OCI-LY1 (cell line): Measurements from ENCODE around the gene PKM.

ENCODE experiments used
- H2AFZ ChIP-seq: fragments of 200-600 bp; sonication (generic), shearing (Covaris generic); 2 replicates; pipeline ENCODE4 v1.6.0; 2014; ENCODE audit warnings: antibody characterized with exemption, mild to moderate bottlenecking, low read length
- H3F3A ChIP-seq: fragments of 200-600 bp; sonication (generic), shearing (Covaris generic); 2 replicates; pipeline ENCODE4 v1.6.0; 2014; ENCODE audit warnings: mild to moderate bottlenecking, antibody characterized with exemption, low read length, moderate library complexity; ENCODE audit not compliant: insufficient read depth
- H3K27ac ChIP-seq: fragments of 200-600 bp; sonication (generic); 2 replicates; pipeline ENCODE4 v1.5.1; 2014; ENCODE audit warnings: low read length, mixed run types, mild to moderate bottlenecking, low read depth; ENCODE audit not compliant: poor library complexity, severe bottlenecking
- H3K27me3 ChIP-seq: fragments of 200-600 bp; sonication (generic); 2 replicates; pipeline ENCODE4 v1.6.0; 2014; ENCODE audit warnings: antibody characterized with exemption, mild to moderate bottlenecking, low read length, moderate library complexity; ENCODE audit not compliant: insufficient read depth
- H3K36me3 ChIP-seq: fragments of 200-600 bp; sonication (generic); 2 replicates; pipeline ENCODE4 v1.6.1; 2014; ENCODE audit warnings: mild to moderate bottlenecking, antibody characterized with exemption, low read length, moderate library complexity, mixed read lengths; ENCODE audit not compliant: insufficient read depth
- H3K4me1 ChIP-seq: fragments of 200-600 bp; sonication (generic); 2 replicates; pipeline ENCODE4 v1.5.1; 2014; ENCODE audit warnings: mild to moderate bottlenecking, low read length, moderate library complexity; ENCODE audit not compliant: insufficient read depth, severe bottlenecking
- H3K4me2 ChIP-seq: fragments of 200-600 bp; sonication (generic), shearing (Covaris generic); 2 replicates; pipeline ENCODE4 v1.6.1; 2014; ENCODE audit warnings: low read length
- H3K4me3 ChIP-seq: fragments of 200-600 bp; sonication (generic); 2 replicates; pipeline ENCODE4 v1.5.1; 2014; ENCODE audit warnings: low read length, low read depth, mild to moderate bottlenecking, mixed read lengths; ENCODE audit not compliant: poor library complexity, severe bottlenecking
- H3K79me2 ChIP-seq: fragments of 200-600 bp; shearing (Covaris generic); 2 replicates; pipeline ENCODE4 v1.6.1; 2016; ENCODE audit warnings: mixed run types, low read length, mixed read lengths; ENCODE audit not compliant: insufficient read depth
- H3K9ac ChIP-seq: fragments of 200-600 bp; sonication (generic), shearing (Covaris generic); 2 replicates; pipeline ENCODE4 v1.6.1; 2014; ENCODE audit warnings: mild to moderate bottlenecking, low read length, mixed read lengths
- H3K9me2 ChIP-seq: fragments of 200-600 bp; sonication (generic), shearing (Covaris generic); 2 replicates; pipeline ENCODE4 v1.6.1; 2014; ENCODE audit warnings: low read depth, mild to moderate bottlenecking, low read length, mixed read lengths
- H3K9me3 ChIP-seq: fragments of 200-600 bp; shearing (Covaris generic); 2 replicates; pipeline ENCODE4 v1.6.1; 2014; ENCODE audit warnings: low read length, mixed read lengths
- H4K20me1 ChIP-seq: fragments of 200-600 bp; sonication (generic), shearing (Covaris generic); 2 replicates; pipeline ENCODE4 v1.6.0; 2016; ENCODE audit warnings: mild to moderate bottlenecking, low read length; ENCODE audit not compliant: insufficient read depth
- CTCF ChIP-seq: fragments of 200-600 bp; sonication (generic), shearing (Covaris generic); IDR thresholded peaks from 2 replicates; pipeline ENCODE4 v1.5.1; 2017; ENCODE audit warnings: mild to moderate bottlenecking, antibody characterized with exemption, low read length, moderate library complexity, mixed read lengths
- EZH2 ChIP-seq: fragments of 200-600 bp; sonication (generic), shearing (Covaris generic); IDR thresholded peaks from 2 replicates; pipeline ENCODE4 v1.8.0; 2017; ENCODE audit warnings: borderline replicate concordance, mixed run types, mild to moderate bottlenecking, antibody characterized with exemption, low read length, moderate library complexity, mixed read lengths

PKM gene

GRCh38 chr15:72249142-72249810 is 18.3 kb upstream of the PKM start:
- H3K36me3 ChIP-seq: peaks cover 70% of the 10 kb centered on the region
- TF ChIP-seq EZH2: no peak
- TF ChIP-seq CTCF: no peak
- no peak overlapping the region for H3K4me2 ChIP-seq

GRCh38 chr15:72248514-72248913 is 17.5 kb upstream of the PKM start:
- Histone ChIP-seq H4K20me1 (no peaks in the 10 kb centered on the region), H3K4me3 (no peak overlapping the region), H3K9me3 (no peaks in the 10 kb centered on the region), H3K27ac (no peak overlapping the region), H2AFZ (no peak overlapping the region), H3K9ac (no peak overlapping the region), H3K4me2 (no peak overlapping the region), H3K27me3 (no peaks in the 10 kb centered on the region), H3K4me1 (no peaks in the 10 kb centered on the region), H3K9me2 (no peaks in the 10 kb centered on the region), H3K36me3 (peaks cover 70% of the 10 kb centered on the region), H3F3A (no peaks in the 10 kb centered on the region), H3K79me2 (no peaks in the 10 kb centered on the region)
- TF ChIP-seq CTCF (no peak), EZH2 (no peak)

More at GRCh38 chr15:72249142-72249810, 18.3 kb upstream of the PKM start:
- no peaks in the 10 kb centered on the region for H4K20me1 ChIP-seq
- no peaks in the 10 kb centered on the region for H3K27me3 ChIP-seq
- H3K27ac ChIP-seq: no peak overlapping the region
- no peaks in the 10 kb centered on the region for H3F3A ChIP-seq
- H3K9me2 ChIP-seq: no peaks in the 10 kb centered on the region
- H3K9ac ChIP-seq: no peak overlapping the region
- H2AFZ ChIP-seq: no peak overlapping the region
- no peaks in the 10 kb centered on the region for H3K79me2 ChIP-seq
- H3K4me3 ChIP-seq: no peak overlapping the region
- H3K9me3 ChIP-seq: no peaks in the 10 kb centered on the region
- H3K4me1 ChIP-seq: no peaks in the 10 kb centered on the region

- H3K4me1 ChIP-seq: no peaks in the 10 kb centered on the region
- no peak overlapping the region for H2AFZ ChIP-seq
- H3K36me3 ChIP-seq: peaks cover 60% of the 10 kb centered on the region
- no peaks in the 10 kb centered on the region for H3K9me3 ChIP-seq
- no peak overlapping the region for H3K9ac ChIP-seq
- no peaks in the 10 kb centered on the region for H4K20me1 ChIP-seq
- no peak overlapping the region for H3K27ac ChIP-seq
- H3K27me3 ChIP-seq: no peaks in the 10 kb centered on the region
- H3K4me3 ChIP-seq: no peak overlapping the region
- no peak overlapping the region for H3K4me2 ChIP-seq
- no peaks in the 10 kb centered on the region for H3K9me2 ChIP-seq
- no peaks in the 10 kb centered on the region for H3F3A ChIP-seq
- TF ChIP-seq CTCF (no peak), EZH2 (no peak)
- H3K79me2 ChIP-seq: no peaks in the 10 kb centered on the region
Observed at GRCh38 chr15:72242775-72243370, 11.9 kb upstream of the PKM start.
